Pons (tissue), 1 donor: ENCODE measurements around the gene AZIN2.
"Not testable (repeated sequence)": the region's sequence is repeated elsewhere in the genome, so short reads cannot be mapped to it uniquely, and the experiment has no call there.

ENCODE experiments used
- DNase-seq: peaks from one replicate; pipeline ENCODE4 v3.0.0-alpha.2; 2016; ENCODE audit warnings: low spot score

AZIN2 gene

GRCh38 chr1:33094971-33095604 is 14.1 kb downstream of the AZIN2 start:
- peak; percentile 55 for DNase-seq

- DNase-seq = no peak
Observed at GRCh38 chr1:33096363-33097005, 15.5 kb downstream of the AZIN2 start.

GRCh38 chr1:33097137-33097611 is 16.2 kb downstream of the AZIN2 start:
- no peak for DNase-seq

GRCh38 chr1:33097762-33098161 is 16.8 kb downstream of the AZIN2 start:
- no peak for DNase-seq

- no peak for DNase-seq
Observed at GRCh38 chr1:33098371-33098770, 17.4 kb downstream of the AZIN2 start.

- DNase-seq = no peak
Observed at GRCh38 chr1:33099290-33100118, 18.6 kb downstream of the AZIN2 start.

GRCh38 chr1:33100119-33100415 is 19.1 kb downstream of the AZIN2 start:
- DNase-seq = not testable (repeated sequence)

- DNase-seq = no peak
Observed at GRCh38 chr1:33110477-33110876, 29.5 kb downstream of the AZIN2 start.

GRCh38 chr1:33111965-33112364 is 31.0 kb downstream of the AZIN2 start:
- DNase-seq = no peak

GRCh38 chr1:33117440-33118085 is 36.6 kb downstream of the AZIN2 start:
- no peak for DNase-seq

- no peak for DNase-seq
Observed at GRCh38 chr1:33118274-33118673, 37.3 kb downstream of the AZIN2 start.

- no peak for DNase-seq
Observed at GRCh38 chr1:33119050-33119449, 38.1 kb downstream of the AZIN2 start.

GRCh38 chr1:33119532-33120217 is 38.7 kb downstream of the AZIN2 start:
- no peak for DNase-seq

- no peak for DNase-seq
Observed at GRCh38 chr1:33120436-33121231, 39.7 kb downstream of the AZIN2 start.

GRCh38 chr1:33121728-33122127 is 40.8 kb downstream of the AZIN2 start:
- DNase-seq = no peak

GRCh38 chr1:33122483-33123178 is 41.7 kb downstream of the AZIN2 start:
- no peak for DNase-seq

- no peak for DNase-seq
Observed at GRCh38 chr1:33123266-33123665, 42.3 kb downstream of the AZIN2 start.

GRCh38 chr1:33124647-33125046 is 43.7 kb downstream of the AZIN2 start:
- DNase-seq = not testable (repeated sequence)

GRCh38 chr1:33126411-33127000 is 45.6 kb downstream of the AZIN2 start:
- DNase-seq = no peak
